ENCODE results near the gene MAST2.
"Not testable (repeated sequence)": the region's sequence is repeated elsewhere in the genome, so short reads cannot be mapped to it uniquely, and the experiment has no call there.

MAST2 gene

DNA sequence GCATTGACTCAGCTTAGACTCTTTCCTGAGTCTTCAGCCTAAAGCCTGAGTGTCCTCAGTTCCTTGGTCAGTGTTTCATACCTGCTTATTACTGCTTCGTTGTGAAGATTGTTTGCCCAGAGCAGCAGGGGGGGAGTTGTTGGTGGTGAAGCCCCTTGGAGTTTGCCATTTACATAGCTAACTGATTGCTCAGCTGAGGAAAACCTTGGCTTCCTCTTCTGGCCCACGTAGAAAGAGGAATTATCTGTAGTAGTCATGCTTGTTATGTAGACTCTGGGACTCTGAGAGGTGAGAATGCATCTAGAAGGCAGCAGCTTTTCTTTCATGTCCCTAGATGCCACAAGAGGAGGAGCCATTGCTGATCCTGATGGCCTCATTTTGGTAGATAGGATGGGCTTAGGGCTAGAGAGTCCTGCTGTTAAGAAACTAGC, 125.9 kb downstream of the MAST2 start:
- DNase-seq (ENCODE audit: insufficient read length): no peak
- no peak for TF ChIP-seq TAF1 (IDR thresholded peaks at IDR 0.05; ENCODE audit: borderline replicate concordance, low read depth, low read length)
- TF ChIP-seq POLR2A (IDR thresholded peaks at IDR 0.05; ENCODE audit: low read depth, low read length): no peak
- no peak for TF ChIP-seq POLR2AphosphoS5 (IDR thresholded peaks at IDR 0.05; ENCODE audit: low read depth, low read length)
- FAIRE-seq: no peak

GRCh38 chr1:45930258-45931150, 127.1 kb downstream of the MAST2 start:
- DNase-seq (ENCODE audit: insufficient read length) (no peak), FAIRE-seq (no peak)
- no peak for TF ChIP-seq POLR2A (IDR thresholded peaks at IDR 0.05; ENCODE audit: low read depth, low read length)
- no peak for TF ChIP-seq TAF1 (IDR thresholded peaks at IDR 0.05; ENCODE audit: borderline replicate concordance, low read depth, low read length)
- TF ChIP-seq POLR2AphosphoS5 (IDR thresholded peaks at IDR 0.05; ENCODE audit: low read depth, low read length): no peak

DNA sequence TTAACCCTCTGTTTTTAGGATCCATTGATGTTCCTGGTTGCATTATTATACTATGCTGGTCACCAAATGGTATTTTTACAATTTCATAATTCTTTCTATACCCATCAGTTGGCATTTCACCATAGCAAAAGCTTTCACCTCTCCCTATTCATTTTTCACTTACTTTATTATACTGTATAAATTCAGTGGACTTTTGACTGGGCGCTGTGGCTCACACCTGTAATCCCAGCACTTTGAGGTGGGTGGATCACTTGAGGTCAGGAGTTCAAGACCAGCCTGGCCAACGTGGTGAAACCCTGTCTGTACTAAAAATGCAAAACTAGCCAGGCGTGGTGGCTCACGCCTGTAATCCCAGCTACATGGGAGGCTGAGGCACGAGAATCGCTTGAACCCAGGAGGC, 128.8 kb downstream of the MAST2 start:
- DNase-seq (ENCODE audit: insufficient read length); FAIRE-seq: not testable (repeated sequence)

DNA sequence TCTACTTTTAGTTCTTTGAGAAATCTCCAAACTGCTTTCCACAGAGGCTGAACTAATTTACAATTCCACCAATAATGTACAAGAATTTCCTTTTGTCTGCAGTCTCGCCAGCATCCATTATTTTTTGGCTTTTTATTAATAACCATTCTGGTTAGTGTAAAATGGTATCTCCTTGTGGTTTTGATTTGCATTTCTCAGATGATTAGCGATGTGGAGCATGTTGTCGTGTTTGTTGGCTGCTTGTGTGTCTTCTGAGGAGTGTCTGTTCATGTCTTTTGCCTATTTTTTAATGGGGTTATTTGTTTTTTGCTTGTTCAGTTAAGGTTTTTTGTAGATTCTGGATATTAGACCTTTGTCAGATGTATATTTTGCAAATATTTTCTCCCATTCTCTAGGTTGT, 131.5 kb downstream of the MAST2 start:
- FAIRE-seq (no peak), DNase-seq (ENCODE audit: insufficient read length) (no peak)
- TF ChIP-seq POLR2AphosphoS5 (IDR thresholded peaks at IDR 0.05; ENCODE audit: low read depth, low read length) (no peak), TAF1 (IDR thresholded peaks at IDR 0.05; ENCODE audit: borderline replicate concordance, low read depth, low read length) (no peak), POLR2A (IDR thresholded peaks at IDR 0.05; ENCODE audit: low read depth, low read length) (no peak)

GRCh38 chr1:45938029-45938428, 134.6 kb downstream of the MAST2 start:
- no peak for FAIRE-seq
- TF ChIP-seq POLR2A (IDR thresholded peaks at IDR 0.05; ENCODE audit: low read depth, low read length) (no peak), POLR2AphosphoS5 (IDR thresholded peaks at IDR 0.05; ENCODE audit: low read depth, low read length) (no peak), TAF1 (IDR thresholded peaks at IDR 0.05; ENCODE audit: borderline replicate concordance, low read depth, low read length) (no peak)

GRCh38 chr1:45942411-45942810, 139.0 kb downstream of the MAST2 start:
- TF ChIP-seq POLR2A (IDR thresholded peaks at IDR 0.05; ENCODE audit: low read depth, low read length) (no peak), TAF1 (IDR thresholded peaks at IDR 0.05; ENCODE audit: borderline replicate concordance, low read depth, low read length) (no peak), POLR2AphosphoS5 (IDR thresholded peaks at IDR 0.05; ENCODE audit: low read depth, low read length) (no peak)
- DNase-seq (ENCODE audit: insufficient read length): no peak
- no peak for FAIRE-seq

More at GRCh38 chr1:45938029-45938428, 134.6 kb downstream of the MAST2 start:
- no peak for DNase-seq (ENCODE audit: insufficient read length)

DNA sequence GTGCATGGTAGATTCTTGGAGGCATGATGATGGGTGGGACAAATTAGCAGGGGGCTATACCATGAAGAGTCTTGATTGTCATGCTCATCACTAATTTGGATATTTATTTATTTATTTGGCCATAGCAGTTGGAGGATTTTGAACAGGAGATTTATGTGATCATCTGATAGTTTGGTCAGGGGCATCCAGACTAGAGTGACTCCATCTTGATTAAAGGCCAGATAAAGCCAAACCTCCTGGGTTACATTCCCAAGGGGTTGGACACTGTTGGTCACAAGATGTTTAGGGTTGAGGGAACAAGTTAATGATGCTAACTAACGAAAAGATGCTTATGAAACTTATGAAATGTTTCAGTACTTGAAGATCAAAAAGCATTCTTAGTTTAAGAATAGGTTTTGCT, 139.8 kb downstream of the MAST2 start:
- no peak for FAIRE-seq
- DNase-seq (ENCODE audit: insufficient read length): no peak
- TF ChIP-seq TAF1 (IDR thresholded peaks at IDR 0.05; ENCODE audit: borderline replicate concordance, low read depth, low read length) (no peak), POLR2AphosphoS5 (IDR thresholded peaks at IDR 0.05; ENCODE audit: low read depth, low read length) (no peak), POLR2A (IDR thresholded peaks at IDR 0.05; ENCODE audit: low read depth, low read length) (no peak)

DNA sequence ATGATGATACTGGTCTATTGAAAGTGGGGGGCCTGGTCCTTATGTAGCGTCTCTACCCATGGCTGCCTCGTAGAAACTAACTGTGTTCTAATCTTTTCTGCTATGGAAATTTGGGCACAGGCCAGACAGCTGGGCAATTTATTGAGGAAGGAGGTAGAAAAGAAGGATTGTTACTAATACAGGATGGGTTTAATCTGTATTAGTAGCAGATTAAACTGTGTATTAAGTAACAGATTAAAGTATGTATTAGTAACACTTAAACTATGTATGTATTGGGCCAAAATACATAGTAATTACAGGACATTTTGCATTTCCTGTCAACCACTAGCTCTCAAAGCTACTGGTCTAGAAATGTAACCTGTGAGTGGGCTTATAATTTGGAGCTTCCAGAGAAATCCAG, 142.0 kb downstream of the MAST2 start:
- no peak for FAIRE-seq
- TF ChIP-seq POLR2A (IDR thresholded peaks at IDR 0.05; ENCODE audit: low read depth, low read length) (no peak), TAF1 (IDR thresholded peaks at IDR 0.05; ENCODE audit: borderline replicate concordance, low read depth, low read length) (no peak), POLR2AphosphoS5 (IDR thresholded peaks at IDR 0.05; ENCODE audit: low read depth, low read length) (no peak)
- no peak for DNase-seq (ENCODE audit: insufficient read length)

GRCh38 chr1:45949462-45949861, 146.1 kb downstream of the MAST2 start:
- DNase-seq (ENCODE audit: insufficient read length); FAIRE-seq: not testable (repeated sequence)

DNA sequence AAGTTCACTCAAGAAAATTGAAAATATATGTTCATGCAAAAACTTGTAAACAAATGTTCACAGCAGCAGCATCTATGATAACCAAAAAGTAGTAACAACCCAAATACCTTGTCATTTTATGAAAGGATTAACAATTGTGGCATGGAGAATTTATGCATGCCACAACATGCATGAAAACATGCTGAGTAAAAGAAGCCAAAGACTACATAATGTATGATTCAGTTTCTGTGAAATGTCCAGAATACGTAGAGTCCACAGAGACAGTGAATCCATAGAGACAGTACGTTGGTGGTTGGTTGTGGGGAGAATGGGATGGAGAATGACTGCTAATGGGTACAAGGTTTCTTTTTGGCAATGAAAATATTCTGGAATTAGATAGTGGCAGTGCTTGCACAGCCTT, 148.7 kb downstream of the MAST2 start:
- TF ChIP-seq POLR2A (IDR thresholded peaks at IDR 0.05; ENCODE audit: low read depth, low read length) (no peak), POLR2AphosphoS5 (IDR thresholded peaks at IDR 0.05; ENCODE audit: low read depth, low read length) (no peak), TAF1 (IDR thresholded peaks at IDR 0.05; ENCODE audit: borderline replicate concordance, low read depth, low read length) (no peak)
- FAIRE-seq: no peak
- DNase-seq (ENCODE audit: insufficient read length): no peak

GRCh38 chr1:45953934-45954847, 150.8 kb downstream of the MAST2 start:
- DNase-seq (ENCODE audit: insufficient read length) (no peak), FAIRE-seq (no peak)
- no peak for TF ChIP-seq POLR2AphosphoS5 (IDR thresholded peaks at IDR 0.05; ENCODE audit: low read depth, low read length)
- no peak for TF ChIP-seq TAF1 (IDR thresholded peaks at IDR 0.05; ENCODE audit: borderline replicate concordance, low read depth, low read length)
- no peak for TF ChIP-seq POLR2A (IDR thresholded peaks at IDR 0.05; ENCODE audit: low read depth, low read length)

- no peak for FAIRE-seq
- DNase-seq (ENCODE audit: insufficient read length): no peak
- TF ChIP-seq TAF1 (IDR thresholded peaks at IDR 0.05; ENCODE audit: borderline replicate concordance, low read depth, low read length) (no peak), POLR2A (IDR thresholded peaks at IDR 0.05; ENCODE audit: low read depth, low read length) (no peak)
Measured at GRCh38 chr1:45957684-45958083, 154.3 kb downstream of the MAST2 start.
